ENCODE measurements around the gene FRMD3.

Gene FRMD3

DNA sequence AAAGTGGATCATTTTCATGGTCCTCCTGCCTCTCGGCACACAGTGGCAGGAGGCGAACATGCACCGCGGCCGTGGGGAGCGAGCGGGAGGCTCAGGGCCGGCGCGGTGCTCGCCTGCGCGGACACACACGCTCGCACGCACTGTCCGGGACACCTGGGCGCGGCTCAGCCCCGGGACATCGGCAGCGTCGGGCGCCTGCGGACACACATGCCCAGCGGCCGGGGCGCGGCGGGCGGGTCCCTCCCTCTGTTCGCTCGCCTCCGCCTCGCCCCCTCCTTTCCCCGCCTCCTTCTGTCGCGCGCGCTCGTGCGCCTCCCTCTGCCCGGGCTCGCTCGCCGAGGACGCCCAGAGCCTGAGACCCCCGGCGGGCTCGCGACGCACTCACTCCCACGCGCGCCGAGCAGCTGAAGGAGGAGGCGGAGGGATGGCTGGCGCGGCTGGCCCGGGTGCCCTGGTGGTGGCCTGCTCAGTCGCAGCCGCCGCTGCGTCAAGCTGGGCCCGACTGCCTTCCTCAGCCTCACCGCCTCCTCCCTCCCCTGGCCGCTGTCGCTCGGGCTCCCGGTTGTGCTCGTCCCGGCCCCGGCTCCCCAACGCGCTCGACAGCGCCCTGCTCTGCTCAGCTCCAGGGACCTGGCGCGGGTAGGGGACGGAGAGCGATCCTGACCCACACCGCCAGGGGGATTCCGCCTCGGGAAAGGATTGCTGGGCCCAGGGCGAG is at the start of gene FRMD3:
TSS of gene FRMD3 (minus strand) at position 230 of the 718 bp plus-strand sequence. CDS start at position 60, 170 bp downstream.
- peak; percentile 60 for DNase-seq

DNA sequence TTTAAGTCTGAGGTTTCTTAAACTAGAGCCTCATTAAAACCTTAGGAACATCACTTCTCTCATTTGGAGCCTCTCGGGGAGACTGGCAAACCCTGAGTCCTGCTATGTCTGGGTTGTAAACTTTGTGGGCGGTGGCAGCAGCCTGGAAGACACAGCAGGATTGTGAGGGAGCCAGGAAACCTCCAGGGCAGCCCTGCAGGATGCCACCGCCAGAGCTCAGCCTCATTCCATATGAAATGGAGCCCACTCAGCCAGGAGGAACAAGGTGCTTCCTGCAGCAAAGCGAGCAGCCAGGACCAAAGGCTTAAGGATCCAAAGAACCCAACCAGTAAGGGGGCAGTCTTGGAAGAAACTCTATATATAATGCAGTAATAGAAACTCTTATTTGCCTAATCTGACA is 46.8 kb upstream of the FRMD3 start:
- DNase-seq, result no peak

DNA sequence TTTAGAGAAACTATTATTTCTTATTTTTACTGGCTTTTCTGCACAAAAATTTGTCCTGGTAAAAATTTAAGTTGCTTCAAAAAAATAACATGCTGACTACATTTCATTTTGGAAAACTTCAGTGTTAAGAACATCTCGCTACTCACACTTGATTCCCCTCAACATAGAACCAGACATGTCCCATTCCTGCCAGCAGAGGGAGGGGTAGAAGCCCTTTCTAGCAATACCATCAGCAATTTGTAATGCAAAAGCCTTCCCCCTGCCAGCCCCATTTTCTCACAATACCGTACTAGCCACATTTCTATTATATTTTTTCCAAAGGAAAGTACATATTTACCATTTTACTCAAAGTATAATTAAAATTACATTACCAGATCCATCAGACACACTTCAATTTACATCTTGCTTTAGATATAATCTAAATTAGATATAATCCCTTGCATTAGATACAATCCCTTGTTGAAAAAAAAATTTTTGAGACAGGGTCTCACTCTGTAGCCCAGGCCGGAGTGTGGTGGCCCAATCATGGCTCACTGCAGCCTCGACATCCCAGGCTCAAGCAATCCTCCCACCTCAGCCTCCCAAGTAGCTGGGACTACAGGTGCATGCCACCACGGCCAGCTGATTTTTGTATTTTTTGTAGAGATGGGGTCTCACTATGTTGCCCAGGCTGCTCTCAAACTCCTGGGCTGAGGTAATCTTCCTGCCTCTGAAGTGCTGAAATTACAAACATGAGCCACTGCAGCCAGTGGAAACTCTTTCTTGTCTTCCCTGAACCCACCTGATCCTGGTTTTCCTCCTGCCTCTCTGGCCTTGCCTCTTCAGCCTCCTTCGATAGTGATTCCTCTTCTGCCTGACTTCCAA is 45.2 kb upstream of the FRMD3 start:
- DNase-seq, result no peak

DNA sequence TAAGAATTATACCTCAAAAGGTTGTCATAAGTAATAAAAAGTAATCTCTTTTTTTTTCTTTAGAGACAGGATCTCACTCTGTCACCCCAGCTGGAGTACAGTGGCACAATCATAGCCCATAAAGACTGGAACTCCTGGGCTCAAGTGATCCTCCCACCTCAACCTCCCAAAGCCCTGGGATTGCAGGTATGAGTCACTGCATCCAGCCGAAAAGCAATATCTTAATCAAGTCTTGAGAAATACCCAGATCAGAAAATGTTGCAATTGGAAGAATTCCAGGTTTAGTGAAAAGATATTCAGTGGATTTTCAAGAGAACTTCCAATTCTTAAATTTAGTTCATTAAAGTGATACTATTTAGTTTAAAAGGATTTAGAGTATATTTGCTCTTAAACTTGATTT is 43.8 kb upstream of the FRMD3 start:
- no peak for DNase-seq

DNA sequence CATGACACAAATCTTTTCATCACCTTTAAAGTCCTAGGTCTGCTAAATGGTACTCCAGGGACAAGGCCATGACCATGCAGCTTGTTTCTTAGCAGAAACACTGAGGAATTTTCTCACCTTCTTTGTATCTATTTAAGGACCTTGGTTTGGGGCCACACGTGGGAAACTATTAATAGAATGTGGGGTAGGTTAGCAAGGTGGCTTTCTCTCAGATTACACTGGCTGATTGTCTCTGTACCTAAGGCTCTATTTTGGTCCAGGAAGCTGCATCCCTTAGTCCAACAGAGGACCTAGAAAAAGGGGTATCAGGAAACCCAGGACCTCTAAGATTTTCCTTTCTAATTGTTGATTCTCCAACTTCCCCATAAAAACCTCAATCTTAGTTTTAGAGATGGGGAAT is 36.3 kb upstream of the FRMD3 start:
- no peak for DNase-seq

DNA sequence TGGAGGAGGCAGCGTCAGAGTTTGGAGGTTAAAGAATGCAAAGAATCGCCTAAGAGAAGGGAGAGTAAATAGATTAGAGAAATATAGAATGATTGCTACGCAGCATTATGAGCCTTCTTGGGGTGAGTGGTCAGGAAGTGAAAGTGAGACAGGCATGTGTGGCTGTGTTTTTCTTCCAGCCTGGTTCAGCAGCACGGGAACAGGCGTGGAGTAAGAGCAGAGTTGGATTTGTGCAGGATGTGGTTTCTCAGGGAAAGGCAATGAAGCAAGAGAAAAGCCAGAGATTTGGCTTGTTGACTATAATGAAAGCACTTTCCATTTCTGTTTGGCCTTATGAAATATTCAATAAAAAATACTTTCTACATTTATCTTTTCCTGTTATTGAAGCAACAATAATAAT is 34.3 kb upstream of the FRMD3 start:
- no peak for DNase-seq

DNA sequence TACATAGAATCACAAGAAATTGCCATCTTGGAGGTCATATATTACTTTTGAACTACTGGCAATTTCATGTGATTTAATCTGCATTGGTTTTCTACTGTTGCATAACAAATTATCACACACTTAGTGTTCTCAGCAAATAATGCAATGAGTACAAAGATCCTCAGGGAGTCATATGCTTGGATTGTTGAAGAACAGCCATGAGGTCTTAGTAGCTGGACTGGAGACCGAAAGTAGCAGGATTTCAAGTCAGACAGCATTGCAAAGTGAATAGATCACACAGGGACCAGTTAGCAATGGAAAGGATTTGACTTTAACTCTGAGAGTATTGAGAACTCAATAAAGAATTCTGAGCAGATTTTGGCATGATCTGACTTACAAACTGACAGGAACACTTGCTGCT is 32.2 kb upstream of the FRMD3 start:
- DNase-seq, result no peak

DNA sequence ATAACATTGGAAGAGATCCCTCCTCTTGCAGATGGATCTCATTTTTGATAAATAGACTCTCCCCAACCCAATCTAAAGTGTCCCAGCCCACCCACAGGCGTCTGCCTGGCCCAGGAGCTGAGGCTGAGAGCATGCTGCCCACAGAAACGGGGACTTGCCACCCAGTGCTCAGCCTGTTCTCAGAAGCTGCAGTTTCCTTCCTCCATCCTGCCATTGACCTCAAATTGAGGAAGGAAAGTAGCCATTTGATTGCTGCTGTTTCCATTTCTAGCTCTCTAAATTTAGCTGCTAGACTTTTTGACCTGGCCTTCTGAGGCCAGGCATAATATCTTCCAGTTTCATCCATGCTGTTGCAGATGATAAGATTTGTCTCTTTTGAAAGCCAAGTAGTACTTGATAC is 31.1 kb upstream of the FRMD3 start:
- DNase-seq, result no peak

DNA sequence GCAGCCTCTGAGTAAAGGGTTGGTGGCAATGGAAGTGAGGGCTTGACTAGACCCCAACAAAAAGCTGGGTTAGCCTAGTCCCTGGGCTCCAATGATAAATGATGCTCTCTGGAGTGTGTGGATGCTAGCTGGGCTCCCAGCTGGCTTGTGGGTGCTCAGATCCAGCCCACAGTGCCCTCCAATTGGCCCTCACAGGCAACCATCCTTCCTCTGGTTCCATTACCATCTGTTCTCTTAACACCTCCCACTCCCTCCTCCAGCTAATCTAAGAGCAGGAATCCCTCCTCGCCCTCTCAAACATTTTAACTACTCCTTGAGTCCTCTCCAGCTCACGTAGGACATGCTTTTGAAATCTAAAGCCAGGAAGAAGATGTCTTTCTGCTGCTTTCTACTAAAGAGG is 25.2 kb upstream of the FRMD3 start:
- DNase-seq, result no peak

DNA sequence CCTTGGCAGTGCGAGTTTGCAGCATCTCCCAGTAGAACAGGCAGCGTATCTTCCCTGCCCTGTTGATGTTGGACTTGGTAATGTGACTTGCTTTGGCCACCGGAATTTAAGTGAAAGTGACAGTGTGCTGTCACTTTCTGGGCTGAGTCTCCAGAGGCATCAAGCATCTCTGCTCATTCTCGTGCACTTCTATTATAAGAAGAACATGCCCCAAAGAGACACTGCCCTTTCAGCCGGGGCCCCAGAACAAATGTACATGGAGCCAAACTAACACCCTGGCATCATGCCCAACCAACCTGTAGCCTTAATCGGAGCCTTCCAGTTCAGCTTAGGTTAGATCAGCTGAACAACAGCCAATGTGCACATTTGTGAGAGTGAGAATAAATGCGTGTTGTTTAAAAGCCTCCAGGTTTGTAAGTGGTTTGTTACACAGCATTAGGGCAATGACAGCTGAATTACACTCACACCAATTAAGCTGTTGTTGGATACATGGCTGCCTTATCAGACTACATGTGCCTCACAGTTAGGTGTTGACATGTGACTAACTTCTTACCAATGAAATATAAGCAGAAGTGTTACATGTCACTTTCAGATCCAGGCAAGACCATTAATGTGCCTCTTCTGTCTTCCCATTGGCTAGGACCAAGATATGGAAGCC is 22.1 kb upstream of the FRMD3 start:
- DNase-seq, result no peak

DNA sequence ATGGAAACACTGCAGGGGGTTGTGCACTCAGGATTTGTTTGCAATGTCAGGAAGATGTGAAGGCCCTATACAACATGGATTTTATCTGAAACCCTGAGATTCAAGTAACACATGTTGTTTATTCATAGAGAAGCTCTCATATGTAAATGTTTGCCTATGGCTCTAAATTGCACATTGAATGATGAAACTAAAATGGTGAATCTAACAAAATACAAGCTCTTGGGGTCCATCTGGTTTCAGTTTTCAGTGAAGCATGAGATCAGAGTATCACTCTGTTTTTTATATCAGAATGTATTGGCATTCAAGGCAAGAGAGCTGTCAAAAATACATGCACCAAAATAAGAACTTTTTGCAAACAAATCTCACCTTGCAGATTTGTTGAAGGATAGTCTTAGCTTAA is 19.6 kb upstream of the FRMD3 start:
- no peak for DNase-seq

DNA sequence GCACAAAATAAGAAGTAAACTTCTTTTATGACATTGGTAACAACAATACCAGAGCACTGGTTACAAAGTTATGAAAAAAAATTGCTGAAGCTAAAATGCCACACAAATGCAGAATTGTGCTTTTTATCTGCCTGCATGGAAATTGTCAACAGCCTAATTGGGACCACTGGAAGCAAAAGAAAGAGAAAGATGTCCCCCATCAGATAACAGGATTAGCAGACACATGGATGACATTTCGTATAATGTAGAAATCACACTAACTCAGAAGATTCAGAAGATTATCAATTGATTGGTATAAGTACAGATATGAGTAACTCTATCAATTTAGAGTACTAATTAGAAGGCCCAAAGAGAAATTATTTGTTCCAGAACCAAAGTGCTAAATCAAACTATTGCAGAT is 19.1 kb upstream of the FRMD3 start:
- no peak for DNase-seq

DNA sequence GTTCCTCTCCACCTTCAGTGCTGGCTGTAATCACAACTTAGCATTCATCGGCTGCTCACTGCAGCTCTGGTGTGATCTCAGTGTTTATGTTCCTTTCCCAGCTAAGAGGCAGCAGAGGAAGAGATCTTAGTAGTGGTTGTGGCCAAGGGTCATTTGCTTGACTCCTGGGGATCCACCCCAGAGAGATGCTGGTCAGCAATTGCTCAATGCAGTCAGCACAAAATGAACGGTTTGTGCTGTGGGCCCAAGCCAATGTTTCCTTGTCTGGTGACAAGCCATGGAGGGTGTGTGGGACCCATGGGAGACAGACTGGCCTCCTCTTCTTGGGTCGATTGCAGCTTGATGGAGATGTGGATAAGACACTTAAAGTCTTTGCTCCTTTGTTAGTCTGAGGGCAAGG is 16.1 kb upstream of the FRMD3 start:
- DNase-seq, result no peak

DNA sequence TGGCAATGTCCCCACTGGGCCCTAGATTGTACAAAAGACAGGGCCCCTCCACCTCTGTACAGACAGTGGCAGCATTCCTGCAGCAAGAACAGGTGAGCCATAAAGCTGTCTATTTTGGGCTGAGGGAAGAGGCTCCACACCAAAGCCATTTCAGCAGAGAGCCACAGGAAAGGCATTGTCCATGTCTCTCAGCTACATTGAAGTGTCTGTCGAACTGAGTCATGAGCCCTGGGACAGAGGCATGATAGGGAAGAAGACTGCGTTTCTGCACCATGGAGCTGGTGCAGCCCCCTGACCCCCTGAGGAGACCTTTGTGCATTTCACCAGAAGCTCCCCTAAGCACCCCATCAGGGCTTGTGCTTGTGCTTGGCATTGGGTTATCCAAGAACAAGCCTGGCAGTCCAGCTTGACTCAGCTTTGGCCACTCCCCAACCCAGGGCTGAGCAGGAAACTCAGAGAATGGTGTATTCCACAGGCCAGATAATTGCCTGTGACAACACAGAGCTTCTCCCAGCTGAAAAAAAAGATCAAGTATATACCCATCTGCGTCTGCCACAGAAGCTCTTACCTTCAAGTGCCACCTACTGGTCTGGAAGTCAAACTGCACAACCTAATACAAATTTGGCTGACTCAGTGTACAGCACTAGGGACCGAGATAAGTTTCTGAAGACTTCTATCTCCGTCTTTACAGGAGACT is 5.9 kb upstream of the FRMD3 start:
- peak; percentile 84 for DNase-seq

DNA sequence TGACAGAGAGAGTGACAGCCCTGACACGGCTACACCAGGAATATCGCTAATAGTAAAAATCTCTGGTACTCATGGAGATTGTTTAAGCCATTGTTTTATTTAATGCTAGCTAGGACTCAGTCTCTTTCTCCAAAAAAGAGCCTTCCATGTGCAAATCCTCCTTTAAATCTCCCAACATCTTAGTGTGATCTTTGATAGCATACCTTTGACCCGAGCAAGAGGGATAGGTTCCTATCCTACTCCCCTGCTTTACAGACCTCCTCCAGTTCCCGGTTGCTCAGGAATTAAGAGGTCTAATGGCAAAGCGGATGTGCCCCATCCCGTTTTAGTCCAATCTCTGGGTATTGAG is 663 bp upstream of the FRMD3 start:
- no peak for DNase-seq

DNA sequence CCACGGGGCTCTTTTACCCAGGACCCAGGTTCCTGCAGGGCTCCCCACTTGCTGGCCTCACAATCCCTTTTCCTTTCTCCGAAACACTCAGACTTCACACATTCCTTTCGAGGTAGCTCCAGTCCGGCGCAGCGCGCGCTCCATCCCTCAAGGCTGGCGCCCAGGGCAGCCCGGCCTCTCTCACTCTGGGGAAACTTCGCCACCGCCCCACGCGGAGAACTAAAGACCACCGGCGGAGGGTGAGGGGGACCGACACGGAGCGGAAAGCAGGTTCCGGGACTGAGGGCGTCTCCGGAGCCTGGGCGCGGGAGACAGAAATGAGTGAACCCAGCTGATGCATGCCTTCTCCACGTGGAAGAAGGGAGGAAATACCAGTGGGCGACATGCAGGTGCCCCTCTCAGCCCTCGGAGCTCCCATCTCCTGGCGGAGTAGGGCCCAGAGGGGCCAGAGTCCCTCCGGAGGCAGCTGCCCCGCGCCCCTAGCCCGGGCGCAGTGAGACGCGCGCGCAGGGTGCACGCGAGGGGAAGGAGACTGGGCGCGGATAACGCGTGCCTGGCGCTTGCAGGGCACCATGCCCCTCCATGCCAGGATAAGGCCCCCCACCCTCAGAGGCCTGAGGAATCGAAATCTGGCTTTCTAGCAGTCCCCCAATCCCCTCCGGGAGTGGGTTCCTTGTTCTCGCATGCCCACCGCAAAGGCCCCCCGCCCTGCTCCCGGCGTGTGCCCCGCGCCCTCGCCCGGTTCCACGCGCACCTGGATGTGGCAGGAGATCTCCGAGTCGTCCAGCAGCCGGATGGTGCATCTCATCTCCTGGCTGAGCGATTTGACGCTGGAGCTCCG is 650 bp downstream of the FRMD3 start:
- DNase-seq, result no peak

DNA sequence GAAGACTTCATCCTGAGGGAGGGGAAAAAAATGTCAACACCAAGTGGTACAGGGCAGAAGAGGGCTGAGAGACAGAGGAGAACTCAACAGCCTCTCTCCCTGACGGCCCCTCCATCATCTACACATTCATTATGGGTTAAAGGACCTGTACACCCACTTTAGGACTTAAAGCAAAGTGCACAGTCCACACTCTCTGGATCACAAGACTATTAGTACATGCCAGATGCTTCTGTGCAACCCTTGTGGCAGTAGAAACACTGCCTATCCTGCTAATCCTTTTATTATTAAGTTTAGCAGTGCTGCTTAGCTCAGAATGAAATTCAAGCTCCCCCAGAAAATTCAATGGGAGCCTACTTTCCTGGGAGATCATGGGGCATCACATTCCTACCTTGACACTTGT is 1.9 kb downstream of the FRMD3 start:
- no peak for DNase-seq

DNA sequence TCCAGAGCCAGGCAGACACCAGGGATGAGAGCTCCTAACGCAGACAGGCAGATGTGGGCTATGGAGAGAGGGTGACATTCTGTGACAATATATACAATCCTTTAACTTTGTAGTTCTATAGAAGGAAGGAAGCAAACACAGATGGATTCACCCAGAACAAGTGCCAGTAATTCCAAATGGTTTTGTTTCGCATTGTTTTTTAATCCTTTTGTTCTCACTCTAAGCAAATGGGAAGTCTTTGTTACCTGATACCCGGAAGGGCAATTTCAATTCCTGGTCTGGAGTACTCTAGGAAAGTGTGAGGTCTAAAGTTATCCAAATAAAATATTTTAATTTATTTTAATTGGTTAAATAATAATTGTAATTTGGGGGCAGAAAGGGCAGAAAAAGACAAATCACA is 2.5 kb downstream of the FRMD3 start:
- no peak for DNase-seq

DNA sequence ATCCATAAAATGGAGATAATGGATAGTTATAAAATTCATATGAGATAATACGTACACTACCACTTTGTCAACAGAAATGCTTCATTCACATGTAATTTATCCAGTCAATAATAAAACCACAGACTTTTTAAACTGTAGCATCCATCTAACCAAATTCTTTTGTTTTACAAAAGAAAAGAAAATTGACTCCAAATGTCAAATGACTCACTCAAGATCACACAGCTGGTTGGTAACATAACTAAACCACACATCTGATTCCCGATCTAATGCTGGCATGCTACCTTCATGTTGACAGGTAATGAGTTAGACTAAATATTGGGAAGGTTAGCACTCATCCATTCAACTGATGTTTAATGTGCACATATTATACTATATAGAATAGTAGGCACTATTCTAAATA is 4.9 kb downstream of the FRMD3 start:
- no peak for DNase-seq

DNA sequence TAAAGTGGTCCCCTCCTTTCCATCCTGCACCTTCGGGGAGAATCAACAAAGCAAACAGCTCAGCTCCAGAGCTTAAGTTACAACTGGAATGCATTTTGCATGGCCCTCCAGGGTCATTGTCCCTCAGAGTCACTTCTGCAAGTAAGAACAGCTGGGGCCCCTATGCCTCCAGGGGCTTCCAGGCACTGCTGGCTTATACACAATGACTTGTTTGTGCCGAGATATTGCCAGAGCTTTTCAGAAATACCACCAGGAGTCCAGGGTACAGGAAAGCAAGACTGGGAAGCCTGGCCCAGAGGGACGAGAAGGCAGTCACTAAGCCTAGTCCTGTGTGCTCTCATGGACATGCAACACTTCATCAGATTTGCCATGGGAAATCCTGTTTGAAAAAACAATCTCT is 11.3 kb downstream of the FRMD3 start:
- no peak for DNase-seq

DNA sequence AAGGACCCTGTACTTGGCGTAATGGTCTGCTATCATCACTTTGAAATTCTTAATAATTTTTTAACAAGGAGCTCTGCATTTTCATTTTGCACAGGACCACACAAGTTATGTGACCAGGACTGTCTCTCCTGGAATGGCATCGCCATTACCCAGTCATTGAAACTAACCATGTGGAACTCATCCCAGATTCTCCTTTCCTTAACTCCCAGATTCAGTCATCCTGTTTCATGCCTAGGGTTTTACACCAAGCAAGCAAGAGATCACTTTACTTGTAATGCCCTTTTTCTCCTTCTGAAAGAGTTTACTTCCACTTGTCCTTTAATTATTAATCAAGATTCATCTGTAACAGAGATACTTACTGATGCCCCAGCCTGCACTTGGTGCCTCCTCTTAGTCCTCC is 12.0 kb downstream of the FRMD3 start:
- DNase-seq, result no peak

DNA sequence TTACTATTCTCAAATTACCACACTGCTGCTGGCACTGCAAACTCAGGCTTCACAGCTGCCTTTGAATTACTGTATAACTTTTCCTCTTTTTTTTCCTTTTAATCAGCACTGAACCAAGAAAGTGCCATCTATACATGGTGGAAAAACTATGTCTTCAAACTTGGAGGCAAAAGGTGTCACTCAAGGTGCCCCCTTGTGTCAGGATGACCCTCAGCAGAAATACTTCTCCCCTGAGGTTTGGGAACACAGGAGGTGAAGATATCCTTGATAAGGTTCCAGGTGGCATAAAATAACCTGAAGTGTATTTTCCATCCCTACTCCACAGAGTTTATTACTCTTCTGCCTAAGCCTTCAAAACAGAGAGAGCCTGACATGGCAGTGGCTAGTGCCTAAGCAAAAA is 14.5 kb downstream of the FRMD3 start:
- DNase-seq, result no peak

DNA sequence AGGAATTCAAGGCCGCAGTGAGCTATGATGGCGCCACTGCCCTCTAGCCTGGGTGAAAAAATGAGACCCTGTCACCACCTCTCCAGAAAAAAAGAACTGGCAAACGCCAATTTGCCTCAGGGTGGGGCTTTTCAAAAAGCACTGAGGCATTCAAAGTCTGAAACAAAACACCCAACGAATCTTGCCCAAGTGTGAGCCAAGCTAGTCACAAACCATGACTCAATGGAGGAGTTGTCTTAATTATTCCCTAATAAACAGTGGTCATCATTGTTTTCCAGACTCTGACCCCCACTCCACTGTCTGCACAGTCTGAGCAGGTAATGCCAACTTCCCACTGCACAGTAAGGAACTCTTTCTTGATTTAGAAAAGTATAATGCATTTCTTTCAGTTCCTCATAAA is 16.8 kb downstream of the FRMD3 start:
- DNase-seq, result no peak
